ENCODE results near the gene ITGB2.
"Not testable (repeated sequence)": the region's sequence is repeated elsewhere in the genome, so short reads cannot be mapped to it uniquely, and the experiment has no call there.

The ITGB2 gene

DNA sequence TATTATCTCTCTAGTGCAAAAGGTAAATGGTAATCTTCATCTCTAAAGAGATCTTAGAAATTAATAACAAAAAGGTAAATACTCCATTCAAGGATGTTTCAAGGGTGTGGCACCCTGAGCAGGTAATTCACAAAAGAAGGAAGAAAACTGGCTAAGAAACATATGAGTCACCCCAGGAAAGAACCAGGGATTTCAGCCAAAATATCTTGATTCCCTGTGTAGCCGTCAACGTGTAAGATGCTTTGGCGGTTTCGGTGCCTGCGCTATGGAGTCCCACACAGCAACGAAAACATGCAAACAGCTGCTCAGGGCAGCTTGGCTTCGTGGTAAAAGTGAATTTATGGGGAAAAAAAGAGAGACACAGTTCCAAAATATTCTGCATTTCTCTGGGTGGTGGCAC is 3.7 kb downstream of the ITGB2 start:
- TF ChIP-seq, protein P1, sequence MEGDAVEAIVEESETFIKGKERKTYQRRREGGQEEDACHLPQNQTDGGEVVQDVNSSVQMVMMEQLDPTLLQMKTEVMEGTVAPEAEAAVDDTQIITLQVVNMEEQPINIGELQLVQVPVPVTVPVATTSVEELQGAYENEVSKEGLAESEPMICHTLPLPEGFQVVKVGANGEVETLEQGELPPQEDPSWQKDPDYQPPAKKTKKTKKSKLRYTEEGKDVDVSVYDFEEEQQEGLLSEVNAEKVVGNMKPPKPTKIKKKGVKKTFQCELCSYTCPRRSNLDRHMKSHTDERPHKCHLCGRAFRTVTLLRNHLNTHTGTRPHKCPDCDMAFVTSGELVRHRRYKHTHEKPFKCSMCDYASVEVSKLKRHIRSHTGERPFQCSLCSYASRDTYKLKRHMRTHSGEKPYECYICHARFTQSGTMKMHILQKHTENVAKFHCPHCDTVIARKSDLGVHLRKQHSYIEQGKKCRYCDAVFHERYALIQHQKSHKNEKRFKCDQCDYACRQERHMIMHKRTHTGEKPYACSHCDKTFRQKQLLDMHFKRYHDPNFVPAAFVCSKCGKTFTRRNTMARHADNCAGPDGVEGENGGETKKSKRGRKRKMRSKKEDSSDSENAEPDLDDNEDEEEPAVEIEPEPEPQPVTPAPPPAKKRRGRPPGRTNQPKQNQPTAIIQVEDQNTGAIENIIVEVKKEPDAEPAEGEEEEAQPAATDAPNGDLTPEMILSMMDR (IDR thresholded peaks at IDR 0.05; ENCODE audit: low read depth, low read length, missing control alignments) = no peak
- no peak overlapping the region; the same call in 1 of the 2 replicates for H3K4me3 ChIP-seq (ENCODE audit: low read depth, low read length)
- DNase-seq (ENCODE audit: low read depth) = no peak

DNA sequence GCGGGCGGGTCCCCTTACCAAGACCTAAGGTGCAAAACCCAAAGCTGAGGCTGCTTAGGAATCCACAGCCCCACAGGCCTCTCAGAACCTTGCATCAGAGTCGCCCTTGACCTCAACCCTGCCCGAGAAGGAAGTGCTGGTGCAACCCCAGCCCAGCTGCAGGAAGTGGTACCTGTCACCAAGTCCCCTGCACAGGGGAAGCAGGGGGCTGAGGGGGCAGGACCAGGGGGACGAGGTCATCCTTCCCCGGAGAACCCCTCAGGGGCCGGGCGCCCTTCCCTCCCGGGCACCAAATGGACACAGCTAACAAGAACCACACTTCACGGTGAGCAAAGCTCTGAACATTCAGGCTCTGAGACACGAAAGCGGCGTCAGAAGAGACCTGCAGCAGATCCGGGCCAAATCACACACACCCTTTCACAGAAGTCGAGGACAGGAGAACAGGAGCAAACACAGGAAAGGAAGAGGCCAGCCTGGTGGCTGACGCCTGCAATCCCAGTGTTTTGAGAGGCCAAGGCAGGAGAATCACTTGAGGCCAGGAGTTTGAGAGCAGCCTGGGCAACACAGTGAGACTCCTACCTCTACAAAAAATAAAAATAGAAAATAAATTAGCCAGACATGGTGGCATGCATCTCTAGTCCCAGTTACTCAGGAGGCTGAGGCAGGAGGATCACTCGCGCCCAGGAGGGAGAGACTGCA is 6.4 kb downstream of the ITGB2 start:
- DNase-seq (ENCODE audit: low read depth) = no peak
- H3K4me3 ChIP-seq (ENCODE audit: low read depth, low read length) = peak overlapping the region; percentile 23
- TF ChIP-seq, protein P1 (IDR thresholded peaks at IDR 0.05; ENCODE audit: low read depth, low read length, missing control alignments) = no peak

DNA sequence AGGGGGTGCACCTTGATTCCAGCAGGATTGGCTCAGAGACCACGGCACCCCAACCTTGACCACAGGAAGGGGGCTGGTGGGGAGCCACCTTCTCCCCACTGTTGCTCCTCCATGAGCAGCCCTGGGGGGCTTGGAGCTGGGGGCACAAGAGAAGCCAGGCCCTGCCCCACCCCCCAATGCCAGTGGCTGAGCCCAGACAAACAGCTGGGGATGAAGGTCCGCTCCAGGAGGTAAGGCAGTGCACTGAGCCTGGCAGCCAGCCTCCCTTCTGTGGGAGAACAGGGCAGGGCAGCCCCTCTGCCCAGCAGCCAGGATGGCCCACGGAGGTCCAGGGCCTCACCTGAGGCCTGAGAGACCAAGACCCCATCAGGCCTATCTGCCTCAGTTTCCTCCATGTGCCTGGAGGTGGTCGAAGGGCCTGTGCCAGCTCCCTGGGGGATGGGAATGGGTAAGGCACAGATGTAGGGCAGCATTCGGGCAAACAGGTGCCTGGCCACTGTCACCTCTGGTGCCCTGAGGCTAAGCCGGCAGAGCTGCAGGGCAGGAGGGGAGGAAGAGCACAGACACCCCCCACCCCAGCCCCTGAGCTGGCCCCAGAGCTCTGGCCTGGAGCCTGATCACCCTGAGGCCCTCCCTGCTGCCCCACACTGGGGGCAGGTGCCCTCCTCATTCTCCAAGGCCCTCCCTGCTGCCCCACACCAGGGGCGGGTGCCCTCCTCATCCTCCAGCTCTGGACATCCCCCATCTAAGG is 7.1 kb downstream of the ITGB2 start:
- DNase-seq (ENCODE audit: low read depth) = no peak
- TF ChIP-seq, protein P1 (IDR thresholded peaks at IDR 0.05; ENCODE audit: low read depth, low read length, missing control alignments) = no peak
- H3K4me3 ChIP-seq (ENCODE audit: low read depth, low read length) = peak overlapping the region; percentile 23

DNA sequence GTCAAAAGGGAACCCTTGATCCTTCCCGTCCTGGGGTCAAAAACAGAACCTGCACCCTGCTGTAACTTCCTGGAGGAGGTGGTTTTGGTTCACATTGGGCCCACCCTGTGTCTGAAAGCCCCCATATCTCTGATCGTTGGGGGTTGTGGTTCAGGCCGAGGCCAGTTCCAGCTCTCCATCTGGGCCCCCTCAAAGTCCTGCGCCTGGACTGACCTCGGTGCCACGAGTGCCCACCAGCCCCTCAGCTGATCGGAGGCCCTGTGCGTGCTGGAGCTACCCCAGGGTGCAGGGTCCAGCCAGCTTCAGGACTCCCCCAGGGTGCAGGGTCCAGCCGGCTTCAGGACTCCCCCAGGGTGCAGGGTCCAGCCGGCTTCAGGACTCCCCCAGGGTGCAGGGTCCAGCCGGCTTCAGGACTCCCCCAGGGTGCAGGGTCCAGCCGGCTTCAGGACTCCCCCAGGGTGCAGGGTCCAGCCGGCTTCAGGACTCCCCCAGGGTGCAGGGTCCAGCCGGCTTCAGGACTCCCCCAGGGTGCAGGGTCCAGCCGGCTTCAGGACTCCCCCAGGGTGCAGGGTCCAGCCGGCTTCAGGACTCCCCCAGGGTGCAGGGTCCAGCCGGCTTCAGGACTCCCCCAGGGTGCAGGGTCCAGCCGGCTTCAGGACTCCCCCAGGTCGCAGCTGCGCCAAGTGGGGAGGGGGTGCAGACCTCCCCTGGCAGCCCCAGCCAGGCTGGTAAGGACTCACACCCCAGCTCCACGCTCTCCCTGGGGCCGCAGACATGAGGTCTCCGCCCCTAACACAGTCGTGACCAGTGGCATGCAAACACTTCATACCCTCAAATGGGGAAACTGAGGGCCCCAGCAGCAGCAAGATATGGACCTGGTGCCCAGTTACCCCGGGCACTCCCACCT is 7.9 kb downstream of the ITGB2 start:
- DNase-seq (ENCODE audit: low read depth); H3K4me3 ChIP-seq (ENCODE audit: low read depth, low read length): not testable (repeated sequence)

DNA sequence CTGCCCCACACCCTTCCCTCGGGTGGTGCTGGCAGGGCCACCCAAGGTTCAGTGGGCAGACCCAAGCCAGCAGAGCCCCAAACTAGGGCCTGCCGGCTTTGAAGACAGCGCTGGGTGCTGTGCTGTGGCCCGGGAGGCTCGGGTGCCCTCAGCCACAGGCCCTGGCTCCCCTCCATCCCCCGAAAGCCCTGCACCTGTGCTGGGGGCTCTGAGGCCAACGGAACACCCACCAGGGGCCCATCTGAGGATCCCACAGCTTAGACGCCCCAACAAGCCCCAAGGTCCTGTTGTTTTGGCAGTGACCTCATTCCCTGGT is 8.6 kb downstream of the ITGB2 start:
- no peak overlapping the region for H3K4me3 ChIP-seq (ENCODE audit: low read depth, low read length)
- no peak for DNase-seq (ENCODE audit: low read depth)
- TF ChIP-seq, protein P1 (IDR thresholded peaks at IDR 0.05; ENCODE audit: low read depth, low read length, missing control alignments) = no peak

DNA sequence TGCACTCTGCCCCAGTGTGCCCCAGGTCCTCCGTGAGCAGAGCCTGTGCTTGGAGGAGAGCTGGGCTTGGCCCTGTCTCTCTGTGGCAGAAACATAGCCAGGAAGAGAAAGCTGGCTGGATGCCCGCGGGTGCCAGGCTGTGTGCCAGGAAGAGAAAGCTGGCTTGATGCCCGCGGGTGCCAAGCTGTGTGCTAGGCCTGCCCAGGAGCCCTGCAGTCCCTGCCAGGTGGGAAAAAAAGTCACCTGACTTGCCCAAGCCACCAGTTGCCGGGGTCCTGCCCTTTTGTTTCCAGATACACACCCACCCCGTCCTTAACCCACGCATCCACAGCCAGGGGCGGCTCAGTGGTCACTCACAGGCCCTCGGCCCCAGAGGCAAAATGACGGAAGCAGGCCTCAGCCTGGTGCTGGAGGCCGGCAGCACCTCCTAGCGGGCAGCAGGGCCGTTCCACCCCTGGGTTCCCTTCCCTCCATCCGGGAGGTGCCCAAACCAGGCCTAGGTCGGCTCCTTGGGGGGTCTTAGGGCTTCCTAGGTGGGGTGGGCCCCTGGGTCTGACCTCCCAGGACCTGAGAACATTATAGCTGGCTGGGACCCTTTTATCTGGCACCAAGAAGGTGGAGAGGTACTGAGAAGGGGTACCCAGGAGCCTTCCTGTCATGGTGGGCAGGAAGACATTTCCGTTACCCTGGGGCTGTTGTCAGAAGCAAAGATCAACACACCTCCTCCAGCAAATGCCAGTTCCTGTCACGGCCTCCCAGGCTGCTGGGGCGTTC is 9.1 kb downstream of the ITGB2 start:
- no peak overlapping the region for H3K4me3 ChIP-seq (ENCODE audit: low read depth, low read length)
- no peak for DNase-seq (ENCODE audit: low read depth)
- TF ChIP-seq, protein P1 (IDR thresholded peaks at IDR 0.05; ENCODE audit: low read depth, low read length, missing control alignments) = peak; percentile 87

All from GM12864 (cell line).